SK-N-SH (cell line): ENCODE measurements around the gene PKM. TPM values are rescaled to one million over a fixed set of nuclear protein-coding genes. Genes with fewer than 3 reads are reported as not detected.
A peak's percentile ranks its signal among the peaks of the same experiment; 100 is the strongest.

Experiments used
- CTCF ChIA-PET: fragments of 300-600, 350-600 bp; formaldehyde crosslinking; extraction: SDS; loops from one replicate; lab custom pipeline; 2021; lab: Yijun Ruan, JAX
- POLR2A ChIA-PET: fragments of 350-600 bp; sonication (Branson Sonifier 250); formaldehyde crosslinking; extraction: SDS; loops from one replicate; lab custom pipeline; 2020; ENCODE audit warnings: antibody characterized with exemption, inconsistent platforms; lab: Yijun Ruan, JAX
- DNase-seq: peaks from one replicate; pipeline ENCODE4 v3.0.0; 2012
- H2AFZ ChIP-seq: fragments of 200-600 bp; sonication (generic); 2 replicates; pipeline ENCODE4 v1.8.1; 2016; ENCODE audit warnings: antibody characterized with exemption, mild to moderate bottlenecking, low read depth
- H3F3A ChIP-seq: fragments of 200-600 bp; sonication (generic); replicated peaks from 2 replicates; pipeline ENCODE3; 2016; ENCODE audit warnings: antibody characterized with exemption, mild to moderate bottlenecking; ENCODE audit not compliant: insufficient read depth
- H3K27ac ChIP-seq, 2 experiments: fragments of 200-500 bp in 1 of 2; fragments of 200-600 bp in 1 of 2; sonication (Bioruptor generic) in 1 of 2; sonication (generic), shearing (Covaris generic) in 1 of 2; 2 replicates each; pipeline versions ENCODE4 v1.5.1 to v1.6.1; 2014 to 2016; ENCODE audit warnings: low read depth in 2 of 2, inconsistent platforms in 1 of 2, low read length in 1 of 2, mild to moderate bottlenecking in 1 of 2, mixed read lengths in 1 of 2
- H3K27me3 ChIP-seq: fragments of 200-600 bp; sonication (generic), shearing (Covaris generic); 2 replicates; pipeline ENCODE4 v1.6.1; 2016; ENCODE audit warnings: mixed run types; ENCODE audit not compliant: insufficient read depth
- H3K36me3 ChIP-seq, 2 experiments: fragments of 200-500 bp in 1 of 2; fragments of 200-600 bp in 1 of 2; sonication (Bioruptor generic) in 1 of 2; sonication (generic) in 1 of 2; replicated peaks in 1 of 2; 2 replicates each; pipeline versions ENCODE3 to v1.5.1; 2014 to 2016; ENCODE audit warnings: low read length in 1 of 2, mild to moderate bottlenecking in 1 of 2; ENCODE audit not compliant: insufficient read depth in 2 of 2, control insufficient read depth in 1 of 2
- H3K4me1 ChIP-seq, 2 experiments: fragments of 200-500 bp in 1 of 2; fragments of 200-600 bp in 1 of 2; sonication (Bioruptor generic) in 1 of 2; sonication (generic), shearing (Covaris generic) in 1 of 2; 2 replicates each; pipeline versions ENCODE4 v1.5.1 to v1.6.1; 2014 to 2016; ENCODE audit warnings: low read depth in 1 of 2, low read length in 1 of 2, mixed run types in 1 of 2; ENCODE audit not compliant: insufficient read depth in 2 of 2, control insufficient read depth in 1 of 2
- H3K4me2 ChIP-seq: fragments of 200-600 bp; sonication (generic), shearing (Covaris generic); 2 replicates; pipeline ENCODE4 v1.6.1; 2017; ENCODE audit warnings: mixed run types
- H3K4me3 ChIP-seq, 2 experiments: fragments of 200-500 bp in 1 of 2; fragments of 200-600 bp in 1 of 2; sonication (Bioruptor generic) in 1 of 2; sonication (generic), shearing (Covaris generic) in 1 of 2; 2 replicates each; pipeline versions ENCODE4 v1.5.1 to v1.8.1; 2014 to 2016; ENCODE audit warnings: low read depth in 2 of 2, inconsistent platforms in 1 of 2, low read length in 1 of 2, mild to moderate bottlenecking in 1 of 2, mixed read lengths in 1 of 2, moderate library complexity in 1 of 2
- H3K79me2 ChIP-seq: fragments of 200-600 bp; sonication (generic); 2 replicates; pipeline ENCODE4 v1.8.1; 2017; ENCODE audit warnings: mild to moderate bottlenecking; ENCODE audit not compliant: insufficient read depth
- H3K9ac ChIP-seq: fragments of 200-600 bp; sonication (generic); 2 replicates; pipeline ENCODE4 v1.6.1; 2017; ENCODE audit warnings: mixed run types
- H3K9me2 ChIP-seq: fragments of 200-600 bp; sonication (generic); 2 replicates; pipeline ENCODE4 v1.6.1; 2017; ENCODE audit warnings: mixed run types
- H3K9me3 ChIP-seq: fragments of 200-600 bp; sonication (generic); 2 replicates; pipeline ENCODE4 v1.6.1; 2017; ENCODE audit warnings: mixed run types, mild to moderate bottlenecking, moderate library complexity
- H4K20me1 ChIP-seq: fragments of 200-600 bp; sonication (generic); 2 replicates; pipeline ENCODE4 v1.6.1; 2017; ENCODE audit warnings: mild to moderate bottlenecking, mixed run types; ENCODE audit not compliant: insufficient read depth
- CHD2 ChIP-seq: fragments of 150-350 bp; IDR thresholded peaks from 2 replicates; pipeline ENCODE4 v1.6.1; 2018; ENCODE audit warnings: low read length; ENCODE audit not compliant: partially characterized antibody
- ELF1 ChIP-seq: IDR thresholded peaks from 2 replicates; pipeline ENCODE4 v1.4.0; 2012
- EP300 ChIP-seq, 2 experiments: IDR thresholded peaks; 2 replicates each; pipeline versions ENCODE4 v1.4.0 to v1.6.1; 2012; ENCODE audit warnings: borderline replicate concordance in 1 of 2, low read depth in 1 of 2, low read length in 1 of 2
- EZH2phosphoT487 ChIP-seq: fragments of 200-600 bp; sonication (generic); IDR thresholded peaks from 2 replicates; pipeline ENCODE4 v1.6.1; 2017; ENCODE audit warnings: low read depth, mixed run types, mild to moderate bottlenecking, antibody characterized with exemption, moderate library complexity, borderline replicate concordance
- FOSL2 ChIP-seq: IDR thresholded peaks from 2 replicates; pipeline ENCODE4 v1.4.0; 2012; ENCODE audit warnings: low read depth, mild to moderate bottlenecking, moderate library complexity, borderline replicate concordance
- FOXJ3 ChIP-seq: sonication (generic); formaldehyde crosslinking; IDR thresholded peaks from 2 replicates; pipeline ENCODE4 v1.5.1; 2020; ENCODE audit warnings: mild to moderate bottlenecking, missing genetic modification reagents
- FOXM1 ChIP-seq: IDR thresholded peaks from 2 replicates; pipeline ENCODE4 v1.4.0; 2012; ENCODE audit warnings: low read depth, mild to moderate bottlenecking
- GABPA ChIP-seq: IDR thresholded peaks from 2 replicates; pipeline ENCODE4 v1.4.0; 2012; ENCODE audit warnings: low read depth, mild to moderate bottlenecking
- GATA2 ChIP-seq: sonication (generic); formaldehyde crosslinking; IDR thresholded peaks from 2 replicates; pipeline ENCODE4 v1.5.0; 2020; ENCODE audit warnings: mild to moderate bottlenecking, missing genetic modification reagents
- IRF3 ChIP-seq: fragments of 150-350 bp; IDR thresholded peaks from 2 replicates; pipeline ENCODE4 v1.6.1; 2016; ENCODE audit warnings: mild to moderate bottlenecking, low read depth, low read length
- JUND ChIP-seq: IDR thresholded peaks from 2 replicates; pipeline ENCODE4 v1.4.0; 2012
- MAX ChIP-seq: IDR thresholded peaks from 2 replicates; pipeline ENCODE4 v1.4.0; 2012; ENCODE audit warnings: low read depth
- NFIC ChIP-seq: IDR thresholded peaks from 2 replicates; pipeline ENCODE4 v1.4.0; 2012; ENCODE audit warnings: borderline replicate concordance
- NRF1 ChIP-seq: IDR thresholded peaks from 2 replicates; pipeline ENCODE4 v1.6.1; 2012; ENCODE audit warnings: low read depth, mild to moderate bottlenecking, low read length
- PBX3 ChIP-seq: IDR thresholded peaks from 2 replicates; pipeline ENCODE4; 2012
- POLR2AphosphoS5 ChIP-seq: IDR thresholded peaks from 2 replicates; pipeline ENCODE4 v1.6.1; 2012; ENCODE audit warnings: low read depth, low read length
- RAD21 ChIP-seq: IDR thresholded peaks from 2 replicates; pipeline ENCODE4 v1.6.1; 2012; ENCODE audit warnings: mild to moderate bottlenecking, low read length
- RCOR1 ChIP-seq: fragments of 150-350 bp; IDR thresholded peaks from 2 replicates; pipeline ENCODE4 v1.6.1; 2017; ENCODE audit warnings: antibody characterized with exemption, low read length
- RFX5 ChIP-seq: IDR thresholded peaks from 2 replicates; pipeline ENCODE4 v1.6.1; 2012; ENCODE audit warnings: mild to moderate bottlenecking, improper control_type of control experiment, low read length
- RXRA ChIP-seq: IDR thresholded peaks from 2 replicates; pipeline ENCODE4 v1.4.0; 2012; ENCODE audit warnings: low read depth, mild to moderate bottlenecking, borderline replicate concordance
- SIN3A ChIP-seq: IDR thresholded peaks from 2 replicates; pipeline ENCODE4 v1.6.1; 2012; ENCODE audit warnings: low read depth, mild to moderate bottlenecking, low read length, moderate library complexity, borderline replicate concordance
- TCF12 ChIP-seq: IDR thresholded peaks from 2 replicates; pipeline ENCODE4 v1.4.0; 2012
- TEAD4 ChIP-seq: IDR thresholded peaks from 2 replicates; pipeline ENCODE4 v1.4.0; 2012; ENCODE audit warnings: mild to moderate bottlenecking, borderline replicate concordance; ENCODE audit not compliant: insufficient read depth
- USF1 ChIP-seq: IDR thresholded peaks from 2 replicates; pipeline ENCODE4 v1.4.0; 2012; ENCODE audit warnings: low read depth, borderline replicate concordance
- USF2 ChIP-seq: fragments of 150-350 bp; IDR thresholded peaks from 2 replicates; pipeline ENCODE4 v1.6.1; 2017; ENCODE audit warnings: antibody characterized with exemption, low read length, low read depth, borderline replicate concordance
- YY1 ChIP-seq: IDR thresholded peaks from 2 replicates; pipeline ENCODE4 v1.4.0; 2012; ENCODE audit warnings: low read depth, mild to moderate bottlenecking
- ZBTB33 ChIP-seq: IDR thresholded peaks from 2 replicates; pipeline ENCODE4 v1.4.0; 2012; ENCODE audit warnings: low read depth, borderline replicate concordance
- WGBS: methylation state at CpG from one replicate; pipeline ENCODE4 v1.1.6; 2017; ENCODE audit warnings: low lambda C conversion rate; 5-methylcytosine and 5-hydroxymethylcytosine counted together
- polyA plus RNA-seq, 3 experiments: library from polyadenylated mRNA; depleted of rRNA; stranded (reverse); fragments of >200 nt; gene quantifications; 2 replicates each; pipeline ENCODE4 v1.2.3, GENCODE V29; 2012

Gene PKM
- polyA plus RNA-seq, 1 of the 3 experiments (the other 2 are of a cell fraction): 1,453 TPM

- TF ChIP-seq USF1 (no peak), RFX5 (no peak), RCOR1 (no peak), FOSL2 (no peak), ZBTB33 (no peak), NRF1 (no peak), GATA2 (CRISPR knock-in tag) (no peak)
Measured at GRCh38 chr15:72205273-72205672, 25.7 kb downstream of the PKM start (continued).

GRCh38 chr15:72203507-72203837 is 27.5 kb downstream of the PKM start:
- POLR2A ChIA-PET: interaction anchor here (0.9 to 1.7 kb wide), 5 partner anchors 12 to 27 kb away, joined by 3 to 15 read pairs (median 6); partner anchors contain the start of gene PKM
- Histone ChIP-seq H3K9me2 (no peaks in the 10 kb centered on the region), H2AFZ (no peak overlapping the region), H3F3A (peaks cover 91% of the 10 kb centered on the region), H3K9me3 (no peaks in the 10 kb centered on the region), H3K79me2 (peaks cover 43% of the 10 kb centered on the region), H3K4me3 (no peak overlapping the region), H3K27ac (peak overlapping the region; percentile 66 to 94), H3K4me2 (peak overlapping the region; percentile 28; the same call in 1 of the 2 replicates), H3K4me1 (peaks cover 35 to 37% of the 10 kb centered on the region in 2 experiments), H4K20me1 (peaks cover 99% of the 10 kb centered on the region), H3K27me3 (no peaks in the 10 kb centered on the region), H3K9ac (no peak overlapping the region), H3K36me3 (peaks cover 92 to 98% of the 10 kb centered on the region in 2 experiments)
- 27% methylated on average over 4 of the region's 5 CpGs for WGBS
- DNase-seq: peak; percentile 71
- CTCF ChIA-PET: interaction anchor here (0.5 to 1.7 kb wide), 5 partner anchors 14 to 459 kb away, joined by 3 to 7 read pairs (median 3); no protein-coding TSS in a partner anchor
- TF ChIP-seq CHD2 (no peak), POLR2AphosphoS5 (peak; percentile 22; the same call in 1 of the 2 replicates), ELF1 (no peak), FOSL2 (peak; percentile 20; the same call in 1 of the 2 replicates), JUND (no peak), IRF3 (no peak), GATA2 (CRISPR knock-in tag) (no peak), NFIC (peak; percentile 78), YY1 (no peak), RFX5 (peak; percentile 77; the same call in 1 of the 2 replicates), GABPA (no peak), TEAD4 (no peak), FOXJ3 (no peak; the same call in 1 of the 2 replicates), EP300 (IDR thresholded peaks at IDR 0.05; ENCODE audit: borderline replicate concordance in 1 of 2, low read depth in 1 of 2, low read length in 1 of 2) (peak in 1 of 2 experiments; percentile 33; a peak in 1 of 4 replicates), MAX (peak; percentile 95), RAD21 (peak; percentile 18; the same call in 1 of the 2 replicates), RXRA (no peak), FOXM1 (no peak), RCOR1 (peak; percentile 26; the same call in 1 of the 2 replicates), TCF12 (peak; percentile 52; the same call in 1 of the 2 replicates), EZH2phosphoT487 (no peak), NRF1 (no peak), SIN3A (peak; percentile 88; the same call in 1 of the 2 replicates), USF2 (no peak), PBX3 (no peak; the same call in 1 of the 2 replicates)
